Measurements from ENCODE around the gene TPCN2. TPM values are rescaled to one million over a fixed set of nuclear protein-coding genes. Genes with fewer than 3 reads are reported as not detected.
A peak's percentile ranks its signal among the peaks of the same experiment; 100 is the strongest.

The TPCN2 gene
- polyA plus RNA-seq, 1 donor: 10.5 TPM

DNA sequence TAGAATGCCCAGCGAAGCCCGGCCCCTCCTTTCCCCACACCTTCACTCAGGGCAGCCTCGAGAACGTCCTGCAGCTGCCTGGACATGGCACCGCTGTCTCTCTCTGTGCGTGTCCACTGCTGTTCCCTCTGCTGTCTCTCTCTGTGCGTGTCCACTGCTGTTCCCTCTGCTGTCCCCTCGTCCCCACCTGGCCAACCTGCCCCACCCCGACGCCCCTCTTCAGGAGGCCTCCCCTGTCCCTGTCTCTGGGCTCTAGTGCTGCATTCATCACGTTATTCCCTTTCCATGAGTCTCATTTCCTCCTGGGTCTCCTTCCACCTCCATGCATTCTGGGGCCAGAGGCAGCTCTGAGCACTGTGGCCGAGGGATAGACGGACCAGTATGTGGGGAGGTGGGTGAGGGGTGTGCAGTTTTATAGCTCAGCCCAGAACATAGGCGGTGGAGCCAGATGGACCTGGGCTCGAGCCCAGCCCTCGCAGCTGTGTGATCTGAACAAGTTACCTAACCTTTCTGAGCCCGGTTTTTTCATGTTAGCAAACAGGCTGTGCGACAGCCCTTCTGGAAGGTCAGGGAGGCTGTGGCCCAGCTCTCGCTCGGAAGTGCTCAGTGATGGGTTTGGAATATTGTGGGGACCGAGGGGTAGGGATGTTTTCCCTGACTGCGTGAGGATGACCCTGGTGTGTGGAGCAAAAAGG, 65.1 kb downstream of the TPCN2 start:
- no peak for DNase-seq

DNA sequence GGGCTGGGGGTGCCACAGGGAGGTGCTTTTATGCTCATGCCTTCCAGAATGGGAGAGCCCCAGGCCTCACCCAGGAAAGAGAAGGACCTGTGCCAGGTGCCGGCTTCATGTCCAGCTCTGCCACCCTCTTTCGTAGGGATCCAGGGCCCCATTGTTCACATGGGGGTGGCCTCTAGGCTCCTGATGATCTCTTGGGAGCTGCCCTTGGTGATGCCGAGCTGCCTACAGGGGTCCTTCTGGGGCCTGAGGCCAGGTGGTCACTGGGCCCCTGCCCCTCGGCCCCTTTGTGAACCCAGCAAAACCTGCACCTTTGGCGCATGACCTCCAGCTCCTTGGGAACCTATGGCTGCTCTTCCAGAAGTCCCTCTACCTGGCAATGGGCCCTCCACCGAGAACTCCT, 65.6 kb downstream of the TPCN2 start:
- DNase-seq: no peak

DNA sequence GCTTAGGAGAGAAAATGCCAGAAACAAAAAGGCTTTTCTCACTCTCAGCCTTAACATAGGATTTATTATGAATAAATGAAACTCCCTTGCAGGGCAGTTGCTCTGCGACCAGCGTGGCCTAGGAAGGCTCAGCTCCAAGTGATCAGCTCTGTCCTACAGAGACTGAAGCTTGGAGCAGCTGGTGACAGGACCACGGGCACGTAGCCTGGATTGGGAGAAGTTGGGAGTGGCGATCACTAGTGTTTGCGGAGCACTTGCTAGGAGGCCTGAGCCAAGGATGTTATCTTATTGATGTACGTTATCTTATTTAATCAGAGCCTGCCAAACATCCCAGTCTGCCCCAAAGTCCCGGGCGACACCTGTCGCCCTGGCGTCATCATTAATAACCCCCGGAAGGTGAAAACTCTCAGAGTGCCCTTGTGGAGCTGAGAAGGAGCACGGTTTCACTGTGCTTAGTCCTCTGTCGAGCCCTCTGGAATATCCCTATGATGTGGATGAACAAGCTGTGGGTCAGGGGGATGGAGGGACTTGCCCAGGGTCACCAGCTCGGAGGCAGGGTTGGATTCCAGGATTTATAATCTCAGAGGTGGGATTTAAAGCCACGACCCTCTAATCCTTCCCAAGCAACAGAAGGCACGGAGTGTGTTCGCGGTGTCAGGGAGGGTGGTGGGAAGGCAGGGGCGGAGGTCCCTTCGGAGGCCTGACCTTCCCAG, 66.2 kb downstream of the TPCN2 start:
- no peak for DNase-seq

DNA sequence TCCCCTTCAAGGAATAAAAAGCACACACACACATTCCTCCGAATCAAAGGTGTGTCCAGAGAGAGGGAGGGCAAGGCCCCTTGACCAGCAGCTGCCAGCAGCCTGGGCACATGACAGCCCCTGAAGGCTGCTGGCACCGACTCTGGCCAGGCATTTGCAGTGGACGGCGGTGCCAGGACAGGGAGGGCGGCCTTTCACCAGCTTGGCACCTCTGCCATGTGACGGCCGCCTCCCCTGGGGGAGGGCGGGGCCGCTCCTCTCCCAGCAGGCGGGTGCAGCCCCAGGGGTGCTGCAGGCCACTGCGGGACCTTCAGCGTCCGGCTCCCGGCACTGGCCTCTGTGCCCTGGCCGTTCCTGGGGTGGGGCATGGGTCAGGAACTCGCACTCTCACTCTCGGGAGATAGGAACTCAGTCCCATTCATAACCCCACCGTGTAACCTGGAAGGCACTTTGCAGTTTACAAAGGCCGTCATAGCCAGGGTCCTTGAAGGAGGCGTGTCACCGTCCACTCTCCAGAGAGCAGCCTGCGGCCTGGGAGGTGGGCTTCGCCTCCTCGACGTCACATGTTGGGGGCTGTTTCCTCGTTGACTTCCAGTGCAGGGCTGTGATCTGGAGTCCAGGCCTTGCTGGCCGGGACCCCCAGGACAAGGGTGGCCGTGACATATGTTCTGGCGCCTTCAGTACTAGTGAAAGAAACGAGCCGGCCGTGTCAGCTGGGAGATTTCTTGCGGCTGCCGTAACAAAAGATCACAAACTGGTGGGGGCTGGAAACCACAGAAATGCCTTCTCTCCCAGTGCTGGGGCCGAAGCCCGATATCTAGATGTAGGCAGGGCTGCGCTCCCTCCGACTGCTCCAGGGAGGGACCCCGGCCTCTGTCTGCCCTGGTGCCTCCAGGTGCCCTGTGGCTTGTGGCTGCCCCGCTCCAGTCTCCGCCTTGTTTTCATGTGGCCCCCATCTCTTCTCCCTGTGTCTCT, 67.1 kb downstream of the TPCN2 start:
- DNase-seq: no peak

DNA sequence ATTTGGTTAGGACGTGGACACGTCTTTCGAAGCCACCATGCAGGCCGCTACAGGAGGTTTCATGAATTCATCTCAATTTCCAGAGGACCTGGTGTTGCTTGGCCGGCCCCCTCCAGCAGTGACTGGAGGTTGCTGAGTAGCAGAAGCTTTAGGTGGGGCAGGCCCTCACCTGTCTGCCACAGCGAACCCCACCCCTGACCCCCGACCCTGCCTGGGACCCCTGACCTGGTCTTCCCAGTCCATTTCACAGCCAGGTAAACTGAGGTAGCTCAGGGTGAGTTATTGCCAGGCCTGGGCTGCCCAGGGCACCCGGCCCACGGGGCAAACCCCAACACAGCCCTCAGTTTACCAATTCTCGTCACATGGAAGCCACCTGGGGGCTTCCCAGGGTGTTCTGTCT, 67.9 kb downstream of the TPCN2 start:
- DNase-seq: no peak

DNA sequence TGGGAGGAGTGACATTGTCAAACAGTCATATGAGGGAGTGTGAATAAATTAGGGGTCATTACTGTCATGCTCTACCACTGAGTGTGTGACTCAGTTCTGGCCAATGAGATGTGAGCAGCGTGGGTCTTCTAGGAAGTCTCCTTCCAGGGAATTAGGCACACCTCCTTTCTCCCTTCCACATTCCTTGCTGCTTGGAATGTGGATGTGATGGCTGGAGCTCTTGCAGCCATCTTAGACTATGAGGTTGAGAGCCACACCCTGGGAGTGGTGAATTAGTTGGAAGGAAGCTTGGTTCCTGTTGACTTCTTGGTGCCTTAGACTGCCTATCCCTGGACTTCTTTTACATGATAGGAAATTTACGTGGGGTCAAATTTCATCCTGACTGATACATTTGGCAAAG, 70.5 kb downstream of the TPCN2 start:
- no peak for DNase-seq

DNA sequence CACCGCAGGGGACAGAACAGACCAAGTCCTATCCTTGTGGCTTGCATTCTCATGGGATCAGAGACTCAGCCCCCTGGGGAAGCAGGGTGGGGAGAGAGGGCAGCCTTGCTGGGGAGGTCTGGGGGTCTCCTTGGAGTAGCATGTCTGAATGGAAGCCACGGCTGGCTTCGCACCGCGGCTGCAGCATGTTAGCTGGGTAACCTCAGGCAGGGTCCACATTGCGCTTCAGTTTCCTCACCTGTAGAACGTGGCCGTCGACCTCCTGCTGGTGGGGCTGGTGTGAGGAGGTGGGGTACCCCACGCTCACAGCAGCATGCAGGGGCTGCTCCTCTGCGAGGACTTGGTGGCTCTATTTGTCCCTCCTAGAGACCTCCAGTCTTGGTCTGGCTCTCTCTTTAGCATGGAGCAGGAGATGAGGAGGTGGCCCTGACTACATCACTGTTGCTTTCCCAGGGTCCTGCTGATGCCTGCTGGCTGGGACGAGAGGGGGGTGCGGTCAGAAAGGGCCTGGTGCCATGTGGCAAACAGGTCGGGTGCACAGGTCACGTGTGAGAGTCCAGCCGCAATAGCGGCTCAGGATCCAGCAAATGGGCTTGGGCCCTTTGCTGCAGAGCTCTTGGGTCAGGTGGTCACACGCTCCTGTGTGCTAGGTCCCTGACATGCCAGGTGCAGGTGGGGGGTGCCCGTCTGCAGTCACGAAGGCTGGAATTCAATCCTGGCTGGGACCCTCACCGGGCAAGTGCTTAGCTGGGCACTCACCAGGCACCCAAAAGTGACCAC, 71.6 kb downstream of the TPCN2 start:
- no peak for DNase-seq

DNA sequence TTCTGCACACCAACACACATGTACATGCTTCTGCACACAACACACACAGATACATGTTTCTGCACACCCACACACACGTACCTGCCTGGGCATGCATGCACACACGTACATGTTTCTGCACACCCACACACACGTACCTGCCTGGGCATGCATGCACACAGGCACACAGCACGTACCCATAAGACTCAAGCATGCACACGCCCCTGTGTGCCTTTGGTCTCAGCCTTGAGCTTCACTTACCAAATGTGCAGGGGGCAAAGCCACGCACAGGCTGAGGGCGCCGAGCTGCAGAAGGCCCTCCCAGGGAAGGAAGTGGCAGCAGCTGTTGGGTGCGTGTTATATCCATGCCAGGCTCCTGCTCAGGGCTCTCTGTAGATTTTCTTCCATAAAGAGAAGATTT, 72.3 kb downstream of the TPCN2 start:
- DNase-seq: no peak

DNA sequence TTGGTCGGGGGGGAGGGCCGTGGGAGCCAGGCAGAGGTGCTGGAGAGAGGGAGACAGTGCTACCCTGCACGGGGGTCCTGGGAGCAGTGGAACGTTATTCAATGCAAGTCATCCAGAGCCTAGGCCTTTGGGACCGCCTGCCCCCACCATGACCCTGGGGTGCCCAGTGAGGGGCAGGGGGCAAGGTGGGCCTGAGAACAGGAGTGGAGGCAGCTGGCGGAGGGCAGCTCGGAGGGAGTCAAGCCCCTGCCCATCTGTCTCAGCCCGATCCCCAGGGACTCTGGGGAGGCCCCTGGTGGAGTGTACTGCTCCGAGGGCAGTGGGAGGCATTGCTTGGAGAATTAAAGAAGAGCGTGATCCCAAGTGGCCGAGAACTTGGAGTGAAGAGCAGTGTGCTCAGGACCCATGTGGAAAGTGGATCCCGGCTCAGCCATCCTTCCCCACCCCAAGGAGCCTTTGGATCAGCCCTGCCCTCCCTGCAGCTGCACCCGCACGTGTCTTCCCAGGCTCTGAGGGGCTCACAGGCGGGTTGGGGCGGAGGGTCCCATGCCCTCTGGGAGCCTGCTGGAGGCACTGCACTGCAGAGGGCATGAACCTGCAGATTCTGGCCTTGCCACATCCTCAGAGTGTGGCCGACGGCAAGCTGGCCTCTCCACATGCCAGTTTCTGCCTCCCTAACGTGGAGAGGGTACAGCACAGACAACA, 73.0 kb downstream of the TPCN2 start:
- no peak for DNase-seq

DNA sequence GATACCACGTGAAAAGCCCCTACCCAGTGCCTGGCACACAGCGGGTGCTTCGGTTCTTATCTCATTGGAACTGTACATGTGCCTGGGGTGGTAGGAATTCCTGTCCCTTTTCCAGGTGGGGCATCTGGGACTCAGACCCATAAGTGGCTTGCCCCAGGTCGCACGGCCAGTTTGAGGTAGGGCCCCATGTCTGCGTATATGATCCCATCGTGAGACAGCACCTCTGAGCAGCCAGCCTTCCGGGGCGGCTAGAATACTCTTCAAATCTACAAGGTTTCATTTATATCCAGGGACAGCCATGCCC, 73.5 kb downstream of the TPCN2 start:
- DNase-seq: no peak

DNA sequence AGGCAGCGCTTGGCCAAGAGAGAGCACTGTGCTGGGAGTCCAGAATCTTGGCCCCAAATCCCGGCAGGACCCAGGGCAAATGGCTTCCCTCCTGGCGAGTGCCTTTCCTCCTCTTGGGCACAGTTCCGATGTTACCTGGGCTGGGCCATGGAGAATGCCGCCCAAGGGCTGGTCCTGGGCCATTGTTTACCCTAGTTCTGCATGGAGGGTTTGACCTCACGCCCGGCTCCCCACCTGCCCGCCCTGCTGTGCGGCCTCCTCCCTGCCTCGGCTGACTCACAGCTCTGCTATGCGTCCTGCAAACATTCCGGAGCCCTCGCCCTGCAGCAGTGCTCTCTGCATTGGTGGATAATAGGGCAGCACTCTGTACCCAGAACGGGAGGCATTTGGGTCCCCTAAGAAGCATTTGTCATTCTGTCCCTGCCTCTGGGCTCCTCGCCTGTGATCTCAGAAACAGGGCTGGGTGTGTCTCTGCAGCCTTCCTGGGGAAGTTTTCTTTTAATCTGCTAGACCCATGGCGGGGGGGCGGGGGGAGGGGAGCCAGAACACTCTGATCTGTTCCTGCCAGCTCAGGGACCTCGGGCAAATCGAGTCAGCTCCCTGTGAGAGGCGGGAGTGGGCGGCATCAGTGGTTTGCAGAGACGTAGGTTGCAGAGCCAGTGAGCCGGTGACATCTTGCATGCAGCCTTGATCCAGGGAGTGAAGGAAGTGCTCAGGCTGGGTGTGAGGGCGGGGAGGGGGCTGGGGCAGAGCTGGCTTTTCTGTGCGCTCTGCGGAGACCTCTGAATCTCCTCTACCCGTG, 74.1 kb downstream of the TPCN2 start:
- DNase-seq: no peak

DNA sequence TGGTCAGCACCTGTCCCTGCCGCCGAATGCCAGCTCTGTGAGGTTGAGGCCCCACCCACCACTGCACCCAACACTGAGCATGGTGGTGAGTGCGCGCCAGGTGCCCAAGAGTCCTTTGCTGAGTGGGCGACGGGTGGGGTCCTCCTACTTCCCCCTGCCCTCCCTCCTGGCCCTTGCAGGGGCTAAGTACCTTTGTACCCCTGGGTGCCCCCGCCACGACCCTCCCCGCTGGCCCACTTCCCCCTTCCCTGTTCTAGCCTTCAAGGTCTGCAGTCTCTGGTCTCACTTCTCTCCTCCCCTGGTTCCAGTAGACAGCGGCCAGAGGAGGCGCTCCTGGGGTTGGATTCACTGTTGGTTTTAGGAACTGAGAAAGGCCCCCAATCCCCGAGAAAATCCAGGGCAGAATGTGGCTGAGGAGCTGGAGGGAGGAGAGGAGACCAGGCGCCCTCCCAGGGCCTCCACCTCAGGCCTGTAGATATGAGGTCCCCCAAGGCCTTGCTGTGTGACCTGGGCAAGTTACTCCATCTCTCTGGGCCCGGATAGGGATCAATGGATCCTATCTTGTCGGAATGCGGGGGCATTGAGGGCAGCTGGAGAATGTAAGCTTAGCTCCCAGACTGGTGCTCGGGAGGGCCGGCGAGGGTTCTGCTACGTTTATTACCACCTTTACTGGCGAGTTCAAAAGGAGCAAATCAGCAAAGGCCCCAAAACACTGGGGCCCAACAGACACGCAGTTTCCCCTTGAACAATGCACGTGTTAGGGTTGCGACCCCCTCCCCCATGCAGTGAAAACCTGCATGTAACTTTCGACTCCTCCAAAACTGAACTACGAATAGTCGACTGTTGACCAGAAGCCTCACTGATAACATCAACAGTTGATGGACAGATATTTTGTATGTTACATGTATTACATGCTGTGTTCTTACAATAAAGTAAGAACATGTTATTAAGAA, 75.1 kb downstream of the TPCN2 start:
- DNase-seq: no peak

DNA sequence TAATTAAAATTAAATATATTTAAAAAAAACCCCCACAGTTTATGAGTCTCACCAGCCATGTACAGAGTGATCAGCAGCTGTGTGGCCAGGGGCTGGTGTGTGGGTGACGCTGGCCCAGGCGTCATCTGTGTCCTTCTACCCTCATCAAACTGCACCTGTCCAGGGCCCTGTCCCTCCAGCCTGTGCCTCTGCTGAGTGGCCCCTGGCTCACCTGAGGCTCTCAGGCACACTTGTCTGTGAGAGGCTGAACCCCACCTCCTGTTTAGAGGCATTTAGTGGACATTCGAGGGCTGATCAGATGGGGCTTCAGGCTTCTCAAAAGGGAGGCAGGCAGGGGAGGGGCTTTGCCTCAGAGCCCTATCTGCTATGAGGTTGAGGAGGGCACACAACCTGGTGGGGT, 77.1 kb downstream of the TPCN2 start:
- DNase-seq: no peak

DNA sequence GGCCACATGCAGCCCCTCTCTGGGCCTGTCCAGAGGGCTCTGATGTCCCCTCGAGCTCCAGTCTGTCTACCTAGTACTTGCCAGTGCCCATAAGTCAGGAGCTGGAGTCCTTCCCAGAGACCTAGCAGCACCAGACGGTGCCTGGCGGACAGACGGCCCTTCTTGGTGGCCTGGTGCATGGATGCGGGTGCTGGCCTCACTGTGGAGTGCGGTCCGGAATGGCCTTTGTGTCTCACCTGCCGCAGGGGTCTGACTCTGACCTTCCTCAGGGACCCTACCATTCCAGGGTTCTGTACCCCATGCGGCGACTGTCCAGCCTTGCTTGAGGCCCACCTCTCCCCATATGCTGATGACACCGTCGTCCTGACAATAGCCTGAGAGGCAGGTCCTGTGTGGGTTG, 77.6 kb downstream of the TPCN2 start:
- DNase-seq: no peak

DNA sequence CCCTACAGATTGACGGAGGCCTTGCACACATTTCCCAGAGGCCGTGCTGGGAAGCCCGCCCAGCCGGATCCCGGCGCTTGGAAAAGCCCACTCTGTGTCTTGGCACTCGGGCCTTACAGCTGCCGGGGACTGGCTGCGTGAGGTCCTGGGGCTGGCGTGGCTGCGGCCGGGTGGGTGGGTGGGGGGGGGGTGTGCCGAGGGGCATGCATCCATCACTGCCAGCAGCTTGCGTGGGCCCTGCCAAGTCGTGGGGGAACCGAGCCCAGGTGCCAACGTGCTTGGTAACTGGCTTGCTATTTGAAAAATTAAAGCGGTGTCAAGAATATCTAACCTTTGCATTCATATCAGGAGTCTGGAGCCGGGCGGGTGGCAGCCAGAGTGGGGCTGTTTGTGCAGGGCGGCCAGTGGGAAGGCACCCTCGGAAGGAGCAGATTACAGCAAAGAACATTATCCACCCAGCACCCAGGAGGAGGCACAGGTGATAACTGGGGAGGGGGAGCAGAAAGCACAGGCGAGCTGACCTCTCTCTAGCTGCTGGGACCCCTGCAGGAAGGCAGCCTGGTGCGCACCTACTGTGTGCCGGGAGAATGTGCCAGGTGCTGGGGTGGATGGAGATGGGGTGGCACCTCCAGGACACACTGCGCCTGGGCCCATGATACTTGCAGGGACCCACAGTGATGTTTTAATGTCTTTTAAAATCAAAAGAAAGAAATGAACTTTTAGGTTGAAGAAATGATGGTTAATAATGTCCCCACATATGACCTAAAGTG, 78.5 kb downstream of the TPCN2 start:
- peak; percentile 59 for DNase-seq

DNA sequence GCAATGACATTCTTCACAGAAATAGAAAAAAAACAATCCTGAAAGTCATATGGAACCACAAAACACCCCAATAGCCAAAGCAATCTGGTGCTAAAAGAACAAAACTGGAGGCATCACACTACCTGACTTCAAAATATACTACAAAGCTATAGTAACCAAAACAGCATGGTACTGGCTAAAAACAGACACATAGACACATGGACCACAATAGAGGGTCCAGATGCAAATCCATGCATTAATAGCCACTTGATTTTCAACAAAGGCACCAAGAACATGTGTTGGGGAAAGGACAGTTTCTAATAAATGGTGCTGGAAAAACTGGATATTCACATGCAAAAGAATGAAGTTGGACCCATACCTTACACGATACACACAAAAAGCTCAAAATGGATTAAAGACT, 79.2 kb downstream of the TPCN2 start:
- DNase-seq: no peak

DNA sequence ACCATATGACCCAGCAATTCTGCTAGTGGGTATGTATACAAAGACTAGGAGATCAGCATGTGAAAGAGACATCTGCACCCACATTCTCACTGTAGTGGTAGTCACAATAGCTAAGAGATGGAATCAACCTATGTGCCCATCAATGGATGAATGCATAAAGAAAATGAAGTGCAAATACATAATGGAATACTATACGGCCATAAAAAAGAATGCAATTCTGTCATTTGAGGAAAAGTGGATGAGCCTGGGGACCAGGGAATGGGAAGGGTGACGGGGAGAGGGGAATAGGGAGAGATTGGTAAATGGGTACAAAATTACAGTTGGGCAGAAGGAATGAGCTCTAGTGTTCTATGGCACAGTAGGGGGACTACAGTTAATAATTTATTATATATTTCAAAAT, 80.3 kb downstream of the TPCN2 start:
- no peak for DNase-seq

DNA sequence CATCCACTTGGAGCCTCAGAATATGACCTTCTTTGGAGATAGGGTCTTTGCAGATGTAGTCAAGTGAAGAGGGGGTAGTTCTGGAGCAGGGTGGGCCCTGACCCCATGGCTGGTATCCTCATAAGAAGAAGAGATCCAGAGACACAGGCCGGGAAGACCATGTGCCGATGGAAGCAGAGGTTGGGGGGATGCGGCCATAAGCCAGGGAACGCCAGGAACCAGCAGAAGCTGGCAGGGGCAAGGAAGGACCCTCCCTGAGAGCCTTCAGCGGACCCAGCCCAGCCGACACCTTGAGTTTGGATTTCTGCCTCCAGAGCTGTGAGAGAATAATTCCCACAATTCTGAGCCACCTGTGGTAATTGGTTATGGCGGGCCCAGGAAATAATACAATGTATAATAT, 80.9 kb downstream of the TPCN2 start:
- DNase-seq: no peak

DNA sequence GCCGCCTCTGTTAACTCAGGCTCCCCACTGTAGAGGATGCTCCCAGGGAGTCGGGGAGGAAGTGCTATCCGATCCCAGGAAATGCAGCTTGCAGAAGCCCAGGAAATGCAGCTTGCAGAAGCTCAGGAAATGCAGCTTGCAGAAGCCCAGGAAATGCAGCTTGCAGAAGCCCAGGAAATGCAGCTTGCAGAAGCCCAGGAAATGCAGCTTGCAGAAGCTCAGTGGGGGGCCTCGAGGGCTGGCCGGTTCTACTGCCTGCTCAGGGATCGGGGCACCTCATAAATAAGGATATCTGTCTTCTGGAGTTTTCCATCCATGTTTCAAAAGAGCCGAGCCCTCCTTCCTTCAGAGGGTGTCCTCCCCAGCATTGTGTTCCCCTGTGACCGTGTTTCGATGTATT, 81.9 kb downstream of the TPCN2 start:
- no peak for DNase-seq

Data from hindlimb muscle (tissue), 1 donor.